ENCODE results near the gene NT5DC4.

Gene NT5DC4

GRCh38 chr2:112784199-112785189 is 63.7 kb downstream of the NT5DC4 start, which contains the start of gene IL1A:
TSS of gene IL1A (minus strand) at chr2:112784493. CDS start at chr2:112783770, 723 bp downstream.
- DNase-seq (ENCODE audit: low spot score): no peak

GRCh38 chr2:112787294-112787693 is 66.5 kb downstream of the NT5DC4 start:
- no peak for DNase-seq (ENCODE audit: low spot score)

- no peak for DNase-seq (ENCODE audit: low spot score)
These were observed 67.0 kb downstream of the NT5DC4 start for GRCh38 chr2:112787729-112788393.

- DNase-seq (ENCODE audit: low spot score): no peak
These were observed 67.8 kb downstream of the NT5DC4 start for GRCh38 chr2:112788653-112789052.

All from globus pallidus (tissue), 1 donor.